Neutrophil (primary cell): ENCODE data around the gene EEF2K.

Experiments used
- H3K27ac ChIP-seq: fragments of 200-600 bp; sonication (generic); 2 replicates; pipeline ENCODE4 v1.5.1; 2016; ENCODE audit warnings: mild to moderate bottlenecking, moderate library complexity
- H3K27me3 ChIP-seq: fragments of 200-600 bp; sonication (generic); 2 replicates; pipeline ENCODE4 v1.6.0; 2016; ENCODE audit warnings: mild to moderate bottlenecking
- H3K36me3 ChIP-seq: fragments of 200-600 bp; sonication (generic); 2 replicates; pipeline ENCODE4 v1.5.1; 2017
- H3K4me1 ChIP-seq, 2 experiments: fragments of 200-600 bp in 1 of 2; sonication (generic) in 1 of 2; 1 replicate in 1 of 2; 2 replicates in 1 of 2; pipeline versions ENCODE4 v1.5.1 to v1.6.1; 2013 to 2016; ENCODE audit warnings: low read depth in 1 of 2, low read length in 1 of 2, mild to moderate bottlenecking in 1 of 2, moderate library complexity in 1 of 2; ENCODE audit not compliant: control insufficient read depth in 1 of 2, insufficient read depth in 1 of 2
- H3K4me3 ChIP-seq, 2 experiments: fragments of 200-600 bp in 1 of 2; sonication (generic) in 1 of 2; 1 replicate in 1 of 2; 2 replicates in 1 of 2; pipeline ENCODE4 v1.5.1; 2013 to 2016; ENCODE audit warnings: low read depth in 1 of 2, low read length in 1 of 2, mild to moderate bottlenecking in 1 of 2, moderate library complexity in 1 of 2
- H3K9me3 ChIP-seq: fragments of 200-600 bp; sonication (generic); 2 replicates; pipeline ENCODE4 v1.5.1; 2016
- TF ChIP-seq, protein P1 (sequence below): fragments of 200-600 bp; sonication (generic); IDR thresholded peaks from 2 replicates; pipeline ENCODE4 v1.5.1; 2016; ENCODE audit warnings: antibody characterized with exemption

The EEF2K gene

DNA sequence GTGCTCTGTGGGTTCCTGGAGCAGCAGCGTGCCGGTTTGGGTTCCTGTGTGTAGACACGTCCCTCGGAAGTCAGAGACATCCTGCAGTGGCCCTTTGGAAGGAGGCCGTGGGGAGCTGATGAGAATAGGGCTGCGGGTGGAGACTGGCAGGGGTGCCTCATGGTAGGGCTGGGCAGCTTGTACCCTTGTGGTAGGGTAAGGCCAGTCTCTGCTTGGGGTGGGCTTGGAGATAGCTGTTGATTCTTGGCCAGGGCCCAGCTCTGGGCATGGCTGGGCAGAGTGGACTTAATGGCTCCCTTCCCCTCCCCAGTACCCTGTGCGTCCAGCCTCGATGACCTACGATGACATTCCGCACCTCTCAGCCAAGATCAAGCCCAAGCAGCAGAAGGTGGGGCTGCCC lies 101.8 kb downstream of the EEF2K start:
- no peaks in the 10 kb centered on the region for H3K4me1 ChIP-seq
- H3K27me3 ChIP-seq, result no peaks in the 10 kb centered on the region
- TF ChIP-seq, protein P1, sequence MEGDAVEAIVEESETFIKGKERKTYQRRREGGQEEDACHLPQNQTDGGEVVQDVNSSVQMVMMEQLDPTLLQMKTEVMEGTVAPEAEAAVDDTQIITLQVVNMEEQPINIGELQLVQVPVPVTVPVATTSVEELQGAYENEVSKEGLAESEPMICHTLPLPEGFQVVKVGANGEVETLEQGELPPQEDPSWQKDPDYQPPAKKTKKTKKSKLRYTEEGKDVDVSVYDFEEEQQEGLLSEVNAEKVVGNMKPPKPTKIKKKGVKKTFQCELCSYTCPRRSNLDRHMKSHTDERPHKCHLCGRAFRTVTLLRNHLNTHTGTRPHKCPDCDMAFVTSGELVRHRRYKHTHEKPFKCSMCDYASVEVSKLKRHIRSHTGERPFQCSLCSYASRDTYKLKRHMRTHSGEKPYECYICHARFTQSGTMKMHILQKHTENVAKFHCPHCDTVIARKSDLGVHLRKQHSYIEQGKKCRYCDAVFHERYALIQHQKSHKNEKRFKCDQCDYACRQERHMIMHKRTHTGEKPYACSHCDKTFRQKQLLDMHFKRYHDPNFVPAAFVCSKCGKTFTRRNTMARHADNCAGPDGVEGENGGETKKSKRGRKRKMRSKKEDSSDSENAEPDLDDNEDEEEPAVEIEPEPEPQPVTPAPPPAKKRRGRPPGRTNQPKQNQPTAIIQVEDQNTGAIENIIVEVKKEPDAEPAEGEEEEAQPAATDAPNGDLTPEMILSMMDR, result no peak
- no peak overlapping the region for H3K4me3 ChIP-seq
- peaks cover 69% of the 10 kb centered on the region for H3K36me3 ChIP-seq
- H3K27ac ChIP-seq, result no peak overlapping the region
- no peaks in the 10 kb centered on the region for H3K9me3 ChIP-seq

DNA sequence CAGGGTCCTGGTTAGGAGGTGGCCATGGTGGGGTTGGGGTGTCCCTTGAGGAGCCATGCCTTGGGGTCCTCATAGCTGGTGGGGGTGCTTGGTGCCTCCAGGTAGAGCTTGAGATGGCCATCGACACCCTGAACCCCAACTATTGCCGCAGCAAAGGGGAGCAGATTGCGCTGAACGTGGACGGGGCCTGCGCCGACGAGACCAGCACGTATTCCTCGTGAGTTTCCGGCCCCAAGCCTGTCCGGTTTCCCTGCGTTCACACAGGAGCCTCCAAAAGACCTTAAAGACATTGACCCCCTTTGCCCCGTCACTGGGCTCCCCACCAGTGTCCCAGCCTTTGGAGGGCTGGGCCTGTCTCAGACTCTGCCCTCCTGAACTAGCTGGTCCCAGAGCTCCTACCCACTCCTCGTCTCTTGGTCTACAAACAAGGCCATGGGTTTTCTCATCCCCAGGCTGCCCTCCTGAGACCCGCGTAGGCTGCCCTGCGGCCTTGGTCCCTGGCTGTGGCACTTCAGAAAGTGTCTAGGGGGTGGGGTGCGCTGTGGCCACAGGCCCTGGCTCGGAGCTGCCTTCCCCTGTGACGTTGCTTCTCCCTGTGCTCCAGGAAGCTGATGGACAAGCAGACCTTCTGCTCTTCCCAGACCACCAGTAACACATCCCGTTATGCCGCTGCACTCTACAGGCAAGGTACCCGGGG lies 102.9 kb downstream of the EEF2K start:
- Histone ChIP-seq H3K27me3 (no peaks in the 10 kb centered on the region), H3K4me3 (no peak overlapping the region), H3K27ac (no peak overlapping the region), H3K9me3 (no peaks in the 10 kb centered on the region), H3K4me1 (no peaks in the 10 kb centered on the region), H3K36me3 (peaks cover 77% of the 10 kb centered on the region)
- TF ChIP-seq, protein P1, result no peak

DNA sequence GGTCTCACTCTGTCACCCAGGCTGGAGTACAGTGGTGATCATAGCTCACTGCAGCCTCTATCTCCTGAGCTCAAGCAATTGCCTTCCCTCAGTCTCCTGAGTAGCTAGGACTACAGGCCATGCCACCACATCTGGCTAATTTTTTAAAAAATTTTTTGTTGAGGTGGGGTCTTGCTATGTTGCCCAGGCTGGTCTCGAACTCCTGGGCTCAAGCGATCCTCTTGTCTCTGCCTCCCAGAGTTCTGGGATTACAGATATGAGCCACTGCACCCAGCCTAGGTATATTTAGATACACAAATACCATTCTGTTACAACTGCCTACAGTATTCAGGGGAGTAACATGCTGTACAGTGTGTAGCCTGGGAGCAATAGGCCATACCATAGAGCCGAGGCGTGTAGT lies 105.4 kb downstream of the EEF2K start:
- no peaks in the 10 kb centered on the region for H3K4me1 ChIP-seq
- H3K9me3 ChIP-seq, result no peaks in the 10 kb centered on the region
- H3K4me3 ChIP-seq, result no peak overlapping the region
- no peak overlapping the region for H3K27ac ChIP-seq
- H3K27me3 ChIP-seq, result no peaks in the 10 kb centered on the region
- H3K36me3 ChIP-seq, result peaks cover 78% of the 10 kb centered on the region
- TF ChIP-seq, protein P1, result no peak

DNA sequence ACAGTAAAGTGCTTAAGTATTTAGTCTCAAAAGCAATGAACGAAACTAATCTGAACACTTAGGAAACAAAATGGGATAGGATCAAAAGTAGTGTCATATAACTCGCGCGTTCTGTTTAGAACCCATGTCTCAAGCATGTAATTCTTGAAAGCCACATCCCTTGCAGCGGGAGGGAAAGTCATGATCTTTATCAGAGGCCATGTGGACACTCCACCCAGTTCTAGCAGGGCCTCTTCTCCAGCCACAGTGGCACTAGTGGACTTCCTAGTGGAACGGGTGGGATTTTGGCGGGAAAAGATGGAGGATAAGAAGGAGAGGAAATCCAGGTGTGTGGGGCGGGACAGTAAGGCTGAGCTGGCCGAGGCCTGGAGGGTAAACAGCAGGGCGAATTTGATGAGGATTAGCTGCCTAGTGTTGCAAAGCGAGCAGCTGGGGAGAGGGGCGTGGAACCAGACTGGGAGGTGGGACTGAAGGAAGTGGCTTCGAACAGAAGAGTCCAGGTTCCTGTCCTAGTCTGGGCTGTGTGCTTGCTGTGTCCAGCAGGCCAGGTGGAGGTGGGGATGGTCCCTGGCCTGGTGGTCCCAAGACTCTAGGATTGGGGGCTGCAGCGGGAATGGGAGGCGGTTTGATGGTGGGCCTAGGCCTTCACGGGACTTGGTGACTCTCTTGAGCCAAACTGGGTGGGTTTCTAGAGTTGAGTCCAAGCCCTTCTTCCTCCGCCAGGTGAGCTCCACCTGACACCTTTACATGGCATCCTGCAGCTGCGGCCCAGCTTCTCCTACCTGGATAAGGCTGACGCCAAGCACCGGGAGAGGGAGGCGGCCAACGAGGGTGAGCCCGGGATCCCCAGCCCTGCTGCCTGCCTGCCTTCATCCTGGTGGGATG lies 107.1 kb downstream of the EEF2K start:
- no peaks in the 10 kb centered on the region for H3K4me1 ChIP-seq
- no peak overlapping the region for H3K4me3 ChIP-seq
- H3K27ac ChIP-seq, result no peak overlapping the region
- TF ChIP-seq, protein P1, result no peak
- H3K27me3 ChIP-seq, result no peaks in the 10 kb centered on the region
- H3K9me3 ChIP-seq, result no peaks in the 10 kb centered on the region
- H3K36me3 ChIP-seq, result peaks cover 78% of the 10 kb centered on the region

DNA sequence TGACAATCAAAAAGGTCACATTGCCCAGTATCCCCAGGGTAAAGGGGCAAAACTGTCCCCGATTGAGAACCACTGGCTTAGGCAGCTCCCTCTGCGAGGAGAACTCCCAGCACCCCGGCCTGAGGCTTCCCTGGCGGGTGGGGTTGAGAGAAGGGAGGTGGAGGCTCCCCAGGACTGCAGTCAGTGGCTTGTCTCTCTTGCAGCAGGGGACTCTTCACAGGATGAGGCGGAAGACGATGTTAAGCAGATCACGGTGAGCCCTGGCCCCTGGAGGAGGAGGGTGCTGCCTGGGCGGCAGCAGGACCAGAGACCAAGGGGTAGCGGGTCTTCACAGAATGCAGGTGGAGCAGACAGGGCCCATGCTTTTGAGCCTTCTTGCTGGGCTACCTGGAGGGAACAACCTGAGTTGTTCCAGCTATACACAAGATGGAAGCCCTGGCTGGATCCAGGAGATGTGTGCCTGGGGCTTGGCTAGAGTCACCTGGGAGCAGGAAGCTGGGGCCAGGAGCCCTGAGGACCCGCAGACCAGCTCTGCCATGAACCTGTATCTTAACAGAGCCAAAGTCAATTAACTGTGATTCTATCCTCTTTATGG lies 107.9 kb downstream of the EEF2K start:
- H3K9me3 ChIP-seq, result no peaks in the 10 kb centered on the region
- H3K4me1 ChIP-seq, result no peaks in the 10 kb centered on the region
- no peak overlapping the region for H3K27ac ChIP-seq
- TF ChIP-seq, protein P1, result no peak
- peaks cover 74% of the 10 kb centered on the region for H3K36me3 ChIP-seq
- H3K4me3 ChIP-seq, result no peak overlapping the region
- no peaks in the 10 kb centered on the region for H3K27me3 ChIP-seq
